GM19328 (cell line): ENCODE data around the gene ATP2A2.
A peak's percentile ranks its signal among the peaks of the same experiment; 100 is the strongest.
"Not testable (repeated sequence)": the region's sequence is repeated elsewhere in the genome, so short reads cannot be mapped to it uniquely, and the experiment has no call there.

Source experiments
- ATAC-seq: cut with Tn5 transposase; IDR thresholded peaks from one replicate; pipeline ENCODE4 v1.9.1; 2021; ENCODE audit warnings: mild to moderate bottlenecking, moderate library complexity; ENCODE audit not compliant: unreplicated experiment

ATP2A2 gene

DNA sequence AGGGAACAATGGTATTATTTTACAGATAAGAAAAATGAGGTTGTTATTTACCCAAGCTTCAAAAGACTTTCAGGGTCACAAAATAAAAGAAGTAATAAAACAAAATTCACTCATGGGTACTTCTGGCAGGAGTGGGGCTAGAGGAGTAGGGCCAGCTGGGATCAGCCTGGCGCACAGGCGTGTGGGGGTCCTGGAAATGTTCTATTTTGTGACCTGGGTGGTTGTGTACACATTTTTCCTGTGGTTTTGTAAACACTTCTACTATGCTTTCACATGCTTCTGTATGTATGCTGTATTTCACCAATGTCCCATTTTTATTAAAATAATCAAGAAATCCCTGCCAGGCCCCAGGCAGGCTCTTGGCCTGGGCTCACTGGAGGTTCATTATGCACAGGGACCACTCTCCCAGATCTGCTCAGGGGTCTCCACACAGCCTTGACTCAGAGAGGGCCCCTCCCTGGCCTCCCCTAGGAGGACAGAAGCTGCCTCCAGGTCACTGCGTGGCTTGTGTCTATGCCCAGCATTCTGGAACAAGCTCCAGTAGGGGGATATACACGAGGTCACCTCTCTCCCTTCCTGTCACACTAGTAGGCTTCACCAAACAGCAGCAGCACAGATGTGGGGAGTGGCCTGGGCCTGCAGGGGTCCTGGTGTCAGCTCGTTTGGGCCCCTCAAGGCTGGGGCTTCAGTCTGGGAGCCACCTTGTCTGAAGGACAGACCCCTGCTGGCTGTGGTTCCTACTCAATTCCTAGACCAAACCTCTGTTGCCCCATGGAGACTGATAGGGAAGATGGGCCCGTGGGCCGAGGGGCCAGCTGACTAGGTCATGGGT, 84.7 kb downstream of the ATP2A2 start:
- ATAC-seq: no peak

DNA sequence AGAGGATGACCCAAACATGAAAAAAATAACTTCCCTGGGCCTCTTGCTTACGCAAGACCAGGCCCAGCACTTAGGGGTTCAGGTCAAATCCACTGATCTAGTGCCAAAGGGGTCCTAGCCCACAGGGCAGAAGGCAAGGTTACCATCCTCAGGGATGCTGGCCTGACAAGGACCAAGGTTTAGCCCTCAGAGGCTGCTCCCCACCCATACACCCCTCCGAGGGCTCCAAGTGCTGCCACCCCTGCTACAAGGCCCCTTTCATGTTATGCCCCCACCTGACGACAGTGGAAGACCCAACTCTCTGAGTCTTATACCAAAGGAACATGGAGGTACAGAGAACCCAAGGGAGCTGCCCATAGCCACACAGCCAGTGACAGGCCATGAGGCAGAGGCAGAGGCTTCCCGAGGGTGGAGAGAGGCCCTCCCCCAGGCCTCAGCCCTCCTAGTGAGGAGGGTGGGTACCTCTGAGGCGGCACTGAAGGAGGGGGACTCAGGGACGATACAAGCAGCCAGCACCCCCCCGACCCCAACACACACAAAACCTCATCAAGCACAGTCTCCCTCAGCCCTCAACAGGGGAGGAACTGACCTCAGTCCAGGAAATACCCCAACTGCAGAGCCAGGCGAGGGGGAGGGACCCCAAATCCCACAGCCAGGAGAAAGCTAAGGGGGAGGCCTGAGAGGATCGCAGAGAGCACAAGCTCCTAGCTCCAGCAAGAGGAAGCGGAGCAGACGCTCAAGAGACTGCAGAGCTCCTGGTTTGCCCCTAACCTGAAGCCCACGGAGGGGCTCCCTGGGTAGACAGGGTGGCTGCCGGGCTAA, 85.5 kb downstream of the ATP2A2 start:
- no peak for ATAC-seq

DNA sequence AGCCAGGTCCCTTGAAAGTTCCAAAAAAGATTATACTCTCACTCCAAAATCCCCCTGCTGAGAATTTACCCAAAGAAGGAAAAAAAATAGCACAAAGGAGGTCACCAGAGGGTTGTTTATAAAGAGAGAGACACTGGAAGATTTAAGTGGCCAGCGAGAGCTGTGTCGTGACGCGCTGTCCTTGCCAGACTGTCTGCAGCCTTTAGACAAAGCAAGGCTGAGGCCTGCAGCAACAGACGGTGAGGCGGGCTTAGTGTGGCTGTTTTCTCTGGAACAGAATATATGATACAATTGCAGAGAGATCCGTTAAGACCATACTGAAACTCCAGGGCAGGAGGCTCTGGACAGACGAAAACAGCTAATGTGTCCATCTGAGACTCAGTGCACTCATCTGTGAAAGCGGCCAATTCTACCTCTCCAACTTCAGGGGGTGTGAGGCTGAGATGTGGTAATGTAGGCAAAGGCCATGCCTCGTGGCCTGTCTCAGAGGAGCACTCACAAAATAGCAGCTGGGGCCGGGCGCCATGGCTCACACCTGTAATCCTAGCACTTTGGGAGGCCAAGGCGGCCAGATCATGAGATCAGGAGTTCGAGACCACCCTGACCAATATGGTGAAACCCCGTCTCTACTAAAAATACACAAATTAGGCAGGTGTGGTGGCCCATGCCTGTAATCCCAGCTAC, 86.3 kb downstream of the ATP2A2 start:
- ATAC-seq: no peak

DNA sequence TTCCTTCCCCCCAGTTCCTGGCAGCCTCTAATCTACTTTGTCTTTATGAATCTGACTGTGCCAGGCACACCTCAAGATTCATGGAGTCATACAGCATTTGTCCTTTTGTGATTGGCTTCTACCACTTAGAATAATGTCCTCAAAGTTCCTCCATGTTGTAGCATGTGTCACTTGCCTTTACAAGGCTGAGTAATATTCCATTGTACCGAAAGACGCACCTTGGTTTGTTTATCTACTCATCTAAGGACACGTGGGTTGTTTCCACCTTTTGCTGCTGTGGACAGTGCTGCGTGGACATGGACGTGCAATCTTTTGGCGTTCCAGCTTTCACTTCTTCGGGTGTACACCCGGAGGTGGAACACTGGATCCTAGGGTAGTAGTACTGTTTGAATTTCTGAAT, 88.9 kb downstream of the ATP2A2 start:
- ATAC-seq: no peak

DNA sequence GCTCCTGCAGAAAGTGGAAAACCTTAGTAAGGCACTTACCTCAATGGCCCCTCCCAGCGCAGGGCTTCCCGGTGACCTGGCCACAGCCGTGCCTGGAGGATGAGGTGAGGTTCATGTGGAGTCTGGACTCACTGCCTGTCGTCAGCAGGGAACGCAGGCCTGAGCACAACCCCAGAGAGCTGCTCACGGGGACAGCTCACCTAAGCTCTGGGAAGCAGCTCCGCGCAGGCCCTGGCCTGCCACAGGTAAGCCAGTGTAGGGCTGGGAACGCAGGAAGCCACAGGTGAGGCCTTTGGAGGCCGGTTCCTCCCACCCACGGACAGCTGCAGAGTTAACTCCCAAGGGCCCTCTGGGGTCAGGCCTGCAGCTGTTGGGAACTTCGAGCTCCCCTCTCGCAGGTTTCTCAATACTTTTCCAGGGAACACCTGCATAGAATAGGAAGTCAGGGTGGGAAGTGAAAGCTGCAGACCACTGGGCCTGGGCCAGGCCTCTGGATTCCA, 89.7 kb downstream of the ATP2A2 start:
- ATAC-seq: no peak

DNA sequence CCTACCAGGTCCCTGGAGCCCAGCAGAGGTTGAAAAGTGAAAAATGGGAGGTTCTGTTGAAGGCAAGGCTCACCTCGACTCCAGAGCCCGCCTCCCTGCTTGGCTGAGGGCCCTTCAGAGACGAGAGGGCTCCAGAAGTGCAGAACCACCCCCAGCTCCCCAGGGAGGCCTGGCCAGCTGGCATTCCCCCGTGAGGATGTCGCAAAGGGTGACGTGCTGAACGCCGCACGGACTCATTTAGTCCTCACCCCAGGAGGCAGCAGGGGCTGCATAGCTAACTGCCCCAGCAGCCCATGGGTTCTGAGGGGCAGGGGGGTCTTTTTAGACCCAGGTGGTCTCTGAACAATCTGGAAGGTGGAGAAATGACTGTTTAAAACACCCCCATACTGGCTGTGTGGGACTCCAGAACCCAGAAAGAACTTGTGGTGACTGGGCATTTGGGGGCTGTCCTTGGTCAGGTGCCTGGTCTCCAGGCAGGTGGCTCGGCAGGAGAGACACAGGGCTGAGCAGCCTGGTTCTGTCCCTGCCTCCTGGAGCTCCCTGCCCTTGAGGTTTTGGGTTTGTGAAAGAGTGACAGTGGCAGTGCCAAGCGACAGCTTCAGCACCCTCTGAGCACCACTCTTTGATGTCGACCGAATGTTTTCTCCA, 90.5 kb downstream of the ATP2A2 start:
- peak; percentile 57 for ATAC-seq

DNA sequence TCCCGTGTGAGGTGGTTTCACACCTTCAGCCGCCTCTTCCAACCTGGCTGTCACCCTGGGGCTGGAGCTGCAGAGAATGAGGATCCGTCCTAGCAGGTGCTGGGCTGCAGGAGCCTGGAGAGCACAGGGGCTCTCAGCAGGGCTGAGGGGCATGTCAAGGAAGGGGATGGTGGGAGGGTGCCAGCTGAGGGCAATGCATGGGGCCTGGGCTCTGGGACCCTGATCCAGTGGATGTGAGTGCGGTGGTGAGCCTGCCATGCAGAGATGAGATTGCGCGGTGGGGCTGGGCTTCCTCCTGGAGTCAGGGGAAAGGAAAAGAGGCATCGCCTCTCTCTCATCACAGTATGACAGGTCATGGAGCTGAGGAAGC, 91.0 kb downstream of the ATP2A2 start:
- ATAC-seq: no peak

DNA sequence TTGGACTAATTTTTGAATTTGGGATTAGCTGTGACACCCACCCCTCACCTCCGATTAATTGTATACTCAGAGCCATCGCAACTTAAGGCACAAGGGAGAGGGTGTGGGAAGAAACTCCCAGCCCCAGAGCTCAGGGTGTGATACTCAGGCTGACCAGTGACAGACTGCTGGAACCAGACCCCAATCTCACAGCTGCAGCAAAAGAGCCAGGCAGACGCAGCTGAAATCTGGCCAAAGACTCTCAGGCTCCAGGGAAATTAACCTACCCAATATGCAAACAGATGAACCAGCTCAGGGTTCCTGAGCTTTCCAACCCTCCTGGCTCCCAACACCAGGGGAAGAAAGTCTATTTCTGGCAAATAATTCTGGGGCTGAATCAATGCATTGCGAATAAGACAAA, 92.0 kb downstream of the ATP2A2 start:
- ATAC-seq: no peak

DNA sequence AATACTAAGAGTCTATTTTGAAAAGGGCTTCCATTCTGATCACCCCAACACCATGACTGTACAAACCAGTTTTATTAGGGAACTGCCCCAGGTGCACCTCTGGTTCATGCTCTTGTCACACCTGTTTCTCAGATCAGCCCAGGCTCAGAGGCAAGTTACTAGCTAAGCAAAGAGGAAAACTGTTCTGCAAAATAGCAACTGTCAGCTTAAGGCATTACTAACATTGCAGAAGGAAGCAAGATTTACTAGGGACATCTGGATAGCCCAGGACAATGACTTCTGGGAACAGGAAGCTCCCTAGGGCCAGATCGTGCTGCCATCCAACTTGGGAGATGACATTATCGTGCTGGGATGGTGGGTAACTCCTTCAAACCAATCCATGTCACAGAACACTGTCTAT, 92.4 kb downstream of the ATP2A2 start:
- ATAC-seq: no peak

DNA sequence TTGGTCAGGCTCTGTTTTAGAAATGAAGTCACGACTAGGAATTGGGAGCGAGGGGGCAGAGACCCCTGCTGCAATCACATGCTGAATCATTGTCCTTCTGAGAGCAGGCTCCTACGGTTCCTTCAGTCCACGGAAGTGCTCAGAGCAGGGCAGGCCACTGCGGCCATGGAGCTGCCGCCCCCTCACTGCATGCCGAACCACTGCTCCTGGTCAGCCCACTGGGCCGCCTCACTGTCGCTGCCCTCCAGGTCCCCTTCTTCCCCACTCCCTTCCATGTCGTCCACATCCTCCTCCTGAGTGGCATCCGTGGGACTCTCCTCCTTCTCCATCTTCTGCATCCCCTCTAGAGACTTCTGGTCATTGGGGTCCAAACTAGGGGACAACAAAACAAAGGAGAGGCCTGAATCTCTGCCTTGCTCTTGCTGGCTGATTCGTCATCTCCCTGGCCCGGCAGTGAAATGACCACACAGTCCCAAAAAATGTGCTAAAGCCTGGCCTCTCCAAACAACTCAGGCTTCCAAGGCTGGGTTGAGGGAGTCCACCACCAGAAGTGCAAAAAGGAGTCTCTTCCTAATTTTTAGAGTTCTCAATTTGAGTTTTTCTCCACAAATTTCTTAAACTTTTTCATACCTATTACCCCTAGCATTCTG, 93.0 kb downstream of the ATP2A2 start:
- no peak for ATAC-seq

DNA sequence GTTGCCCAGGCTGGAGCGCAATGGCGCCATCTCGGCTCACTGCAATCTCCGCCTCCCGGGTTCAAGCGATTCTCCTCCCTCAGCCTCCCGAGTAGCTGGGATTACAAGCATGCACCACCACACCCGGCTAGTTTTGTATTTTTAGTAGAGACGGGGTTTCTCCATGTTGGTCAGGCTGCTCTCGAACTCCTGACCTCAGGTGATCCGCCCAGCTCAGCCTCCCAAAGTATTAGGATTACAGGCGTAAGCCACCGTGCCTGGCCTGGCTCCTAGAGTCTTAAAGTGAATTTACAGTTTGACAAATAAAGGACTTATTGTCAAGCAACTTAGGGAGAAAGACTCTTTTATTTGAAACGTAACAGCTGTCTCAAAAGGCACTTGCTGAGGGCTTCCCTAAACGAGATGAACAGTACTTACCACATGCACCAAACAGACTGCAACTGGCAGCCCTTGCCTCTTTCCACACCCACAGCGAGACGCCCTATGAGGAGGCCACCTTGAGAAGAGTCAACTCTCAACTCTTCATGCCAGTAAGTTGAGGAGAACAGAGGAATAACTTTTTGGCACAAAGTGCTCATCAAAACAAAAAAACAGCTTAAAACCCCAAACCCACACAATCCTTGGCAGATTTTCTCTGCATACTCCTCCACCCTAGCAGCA, 97.2 kb downstream of the ATP2A2 start:
- not testable (repeated sequence) for ATAC-seq

DNA sequence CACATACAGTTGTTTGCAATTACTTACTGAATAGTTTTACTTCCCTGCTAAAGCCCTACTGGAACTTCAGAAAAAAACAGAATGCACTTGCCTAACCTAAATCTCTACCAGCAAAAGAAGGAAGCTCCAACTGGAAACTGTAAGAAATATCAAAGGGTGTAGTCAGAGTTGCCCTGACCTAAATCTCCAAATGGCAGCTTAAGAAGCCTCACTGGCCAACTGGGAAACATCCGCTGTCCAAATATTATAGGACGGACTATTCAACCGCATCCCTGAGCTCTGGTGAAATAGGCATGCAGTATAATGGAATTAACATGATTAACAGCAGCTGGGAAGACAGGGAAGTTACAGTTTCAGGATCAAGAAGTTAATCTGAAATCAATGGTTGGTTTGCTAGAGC, 98.2 kb downstream of the ATP2A2 start:
- no peak for ATAC-seq

DNA sequence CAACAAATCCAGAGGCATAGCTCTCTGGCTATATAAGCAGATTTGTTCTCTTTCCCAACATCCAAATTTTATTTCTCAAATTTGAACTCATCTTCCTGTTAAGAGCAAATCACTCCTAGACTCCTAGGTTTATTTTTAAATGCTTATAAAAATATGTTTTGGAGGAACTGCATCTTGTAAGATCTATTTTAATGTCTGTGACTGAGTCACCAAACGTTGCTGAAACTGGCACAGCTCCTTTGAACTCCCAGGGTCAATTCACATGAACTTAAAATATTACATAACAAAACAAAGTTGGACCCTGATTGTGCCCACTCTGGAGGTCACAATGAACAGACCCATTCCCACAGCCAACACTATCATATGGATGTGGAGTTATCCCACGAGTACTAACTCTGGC, 98.6 kb downstream of the ATP2A2 start:
- no peak for ATAC-seq

DNA sequence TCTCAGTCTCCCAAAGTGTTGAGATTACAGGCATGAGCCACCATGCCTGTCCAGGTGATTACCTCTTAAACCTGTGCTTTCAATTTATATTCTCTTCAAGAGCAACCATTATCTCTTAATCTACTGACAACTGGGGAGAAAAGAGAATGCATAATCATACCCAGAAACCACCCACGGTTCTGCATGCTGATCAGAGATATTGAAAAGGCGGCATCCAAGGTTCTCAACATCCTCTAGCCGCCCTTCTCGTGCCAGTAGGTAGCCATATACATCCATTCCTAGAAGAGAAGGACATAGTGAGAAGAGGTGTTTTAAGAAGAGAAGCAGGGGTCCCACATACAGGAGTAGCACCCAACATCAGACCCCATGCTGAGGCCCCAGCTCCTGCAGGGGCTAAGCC, 101.6 kb downstream of the ATP2A2 start:
- ATAC-seq: no peak
